ENCODE results near the gene AGBL3.
"Not testable (repeated sequence)": the region's sequence is repeated elsewhere in the genome, so short reads cannot be mapped to it uniquely, and the experiment has no call there.

Gene AGBL3

GRCh38 chr7:134949171-134949570 lies 37.1 kb upstream of the AGBL3 start:
- no peaks in the 10 kb centered on the region for H3K36me3 Mint-ChIP-seq
- H3K4me3 Mint-ChIP-seq, result no peak overlapping the region
- H3K9me3 Mint-ChIP-seq, result no peaks in the 10 kb centered on the region
- H3K27me3 Mint-ChIP-seq, result no peaks in the 10 kb centered on the region
- H3K4me1 Mint-ChIP-seq, result peaks cover 24% of the 10 kb centered on the region
- no peak overlapping the region for H3K27ac Mint-ChIP-seq

DNA sequence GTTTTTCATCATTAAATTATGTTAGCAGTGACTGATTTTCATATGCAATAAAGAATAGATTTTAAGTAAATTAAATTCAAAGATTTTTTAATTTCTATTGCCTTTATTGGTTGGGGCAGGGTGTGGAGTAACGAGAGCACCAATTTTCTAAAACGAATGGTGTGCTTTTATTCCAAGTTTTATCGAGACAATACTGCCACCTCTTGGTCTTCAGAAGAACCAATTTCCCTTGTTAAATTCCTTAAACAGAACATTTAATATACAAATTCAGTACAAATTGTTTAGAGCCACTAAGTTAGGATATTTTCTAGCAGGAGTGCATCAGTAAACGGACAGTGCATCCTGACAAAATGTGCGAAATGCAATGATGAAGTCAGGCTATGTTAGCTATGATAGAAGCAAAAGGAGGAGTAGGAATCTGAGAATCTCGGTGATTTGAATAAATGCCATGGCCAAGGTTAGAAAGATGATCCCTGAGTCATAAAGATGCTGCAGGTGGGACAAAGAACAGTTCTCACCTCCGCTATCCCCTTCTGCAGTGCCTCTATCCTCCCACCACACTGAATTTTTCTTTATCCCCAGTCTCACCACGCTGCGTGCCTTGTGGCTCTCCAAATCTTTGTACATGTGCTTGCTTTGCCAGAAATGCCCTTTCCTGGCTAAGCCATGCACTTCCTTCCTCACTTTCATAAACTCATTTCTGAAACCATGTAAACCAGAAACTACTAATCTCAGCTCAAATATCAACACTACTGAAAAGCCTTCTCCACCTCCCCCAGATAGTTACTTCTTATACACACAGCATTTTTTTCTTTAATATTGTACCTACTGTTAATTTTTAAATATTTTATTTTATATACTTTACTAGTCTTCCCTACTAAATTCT lies 31.9 kb upstream of the AGBL3 start:
- no peaks in the 10 kb centered on the region for H3K4me1 Mint-ChIP-seq
- no peaks in the 10 kb centered on the region for H3K36me3 Mint-ChIP-seq
- H3K4me3 Mint-ChIP-seq, result no peak overlapping the region
- H3K27ac Mint-ChIP-seq, result no peak overlapping the region
- no peaks in the 10 kb centered on the region for H3K27me3 Mint-ChIP-seq
- H3K9me3 Mint-ChIP-seq, result no peaks in the 10 kb centered on the region

DNA sequence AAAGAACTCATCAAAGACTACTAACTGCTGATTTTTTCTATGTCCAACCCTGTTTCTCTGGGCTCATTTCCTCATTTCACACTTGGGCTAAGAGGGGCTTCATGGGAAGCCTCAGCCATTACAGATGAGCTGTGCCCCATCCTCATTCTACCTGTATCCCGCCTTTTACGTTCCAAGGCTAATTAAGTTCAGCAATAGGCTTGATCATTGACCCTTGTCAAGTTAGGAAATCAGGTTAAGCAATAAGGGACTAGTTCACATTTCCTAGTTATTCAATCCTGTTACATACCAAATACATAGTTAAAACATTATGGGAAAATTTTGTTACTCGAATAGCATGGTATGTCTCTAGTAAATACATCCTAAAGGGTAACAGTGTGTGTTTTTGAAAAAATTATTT lies 29.3 kb upstream of the AGBL3 start:
- Mint-ChIP-seq H3K27ac (no peak overlapping the region), H3K27me3 (no peaks in the 10 kb centered on the region), H3K9me3 (no peaks in the 10 kb centered on the region), H3K4me3 (no peak overlapping the region), H3K4me1 (no peaks in the 10 kb centered on the region), H3K36me3 (no peaks in the 10 kb centered on the region)

DNA sequence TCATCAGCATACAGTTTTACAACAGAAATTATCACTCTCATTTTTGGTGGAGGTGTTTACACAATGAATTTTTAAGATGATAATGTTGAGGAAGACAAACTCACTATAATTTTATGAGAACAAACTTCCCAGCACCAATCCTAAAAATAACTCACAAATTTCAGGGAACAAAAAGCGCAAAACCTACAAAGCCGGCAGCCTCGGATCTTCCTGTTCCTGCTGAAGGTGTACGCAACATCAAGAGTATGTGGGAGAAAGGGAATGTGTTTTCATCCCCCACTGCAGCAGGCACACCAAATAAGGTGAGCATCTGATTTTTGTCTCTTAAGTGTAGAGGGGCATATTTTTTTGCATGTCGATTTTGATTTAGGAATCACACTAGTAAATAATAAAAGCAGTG lies 26.5 kb upstream of the AGBL3 start:
- H3K4me1 Mint-ChIP-seq, result no peaks in the 10 kb centered on the region
- H3K27ac Mint-ChIP-seq, result no peak overlapping the region
- no peaks in the 10 kb centered on the region for H3K9me3 Mint-ChIP-seq
- H3K27me3 Mint-ChIP-seq, result no peaks in the 10 kb centered on the region
- no peak overlapping the region for H3K4me3 Mint-ChIP-seq
- no peaks in the 10 kb centered on the region for H3K36me3 Mint-ChIP-seq

GRCh38 chr7:134962270-134962780 lies 24.0 kb upstream of the AGBL3 start:
- Mint-ChIP-seq H3K36me3 (no peaks in the 10 kb centered on the region), H3K4me3 (no peak overlapping the region), H3K4me1 (peaks cover 3% of the 10 kb centered on the region), H3K27me3 (no peaks in the 10 kb centered on the region), H3K9me3 (no peaks in the 10 kb centered on the region), H3K27ac (no peak overlapping the region)

DNA sequence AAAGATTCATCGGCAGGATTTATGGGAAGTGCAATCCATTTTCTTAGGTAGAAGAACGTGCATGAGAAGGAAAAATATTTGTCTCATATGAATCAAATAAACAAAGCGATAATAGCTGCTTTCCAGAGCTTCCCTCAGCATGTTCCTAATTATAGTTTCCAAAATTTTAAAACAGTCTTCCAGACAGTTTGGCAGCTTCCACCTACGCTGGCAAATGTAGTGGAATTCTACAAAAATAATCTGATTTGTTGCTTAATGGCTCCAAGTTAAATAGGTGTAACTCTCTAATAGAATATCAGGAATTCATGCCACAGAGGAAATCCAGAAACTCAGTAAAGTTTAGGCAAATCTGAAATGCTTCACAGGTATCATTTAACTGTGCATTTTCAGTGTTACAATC lies 23.3 kb upstream of the AGBL3 start:
- Mint-ChIP-seq H3K9me3 (no peaks in the 10 kb centered on the region), H3K4me1 (peaks cover 8% of the 10 kb centered on the region), H3K27me3 (no peaks in the 10 kb centered on the region), H3K27ac (no peak overlapping the region), H3K36me3 (no peaks in the 10 kb centered on the region), H3K4me3 (no peak overlapping the region)

DNA sequence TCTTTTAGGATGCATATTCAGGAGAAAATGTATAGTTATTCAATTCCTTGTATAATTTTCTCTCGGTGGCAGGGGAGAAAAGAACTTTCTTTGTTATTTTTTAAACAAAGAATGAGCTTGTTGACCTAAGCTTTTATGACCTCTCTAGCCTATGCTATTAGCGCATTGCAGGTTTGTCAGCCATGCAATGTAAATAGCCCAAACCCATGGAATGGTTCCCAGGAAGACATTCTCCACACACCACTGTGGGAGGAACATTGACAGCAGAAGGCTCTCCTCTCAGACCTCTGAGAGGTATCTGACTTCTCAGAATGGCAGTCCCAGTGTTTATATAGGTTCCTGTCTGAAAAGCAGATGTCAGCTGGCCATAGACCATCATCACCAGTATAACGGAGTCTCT lies 19.6 kb upstream of the AGBL3 start:
- Mint-ChIP-seq H3K36me3 (no peaks in the 10 kb centered on the region), H3K27me3 (no peaks in the 10 kb centered on the region), H3K9me3 (no peaks in the 10 kb centered on the region), H3K27ac (no peak overlapping the region), H3K4me3 (no peak overlapping the region), H3K4me1 (peaks cover 8% of the 10 kb centered on the region)

GRCh38 chr7:134968110-134968509 lies 18.2 kb upstream of the AGBL3 start:
- Mint-ChIP-seq H3K4me3 (no peak overlapping the region), H3K36me3 (no peaks in the 10 kb centered on the region), H3K9me3 (no peaks in the 10 kb centered on the region), H3K4me1 (peaks cover 8% of the 10 kb centered on the region), H3K27me3 (peaks cover 2% of the 10 kb centered on the region), H3K27ac (no peak overlapping the region)

DNA sequence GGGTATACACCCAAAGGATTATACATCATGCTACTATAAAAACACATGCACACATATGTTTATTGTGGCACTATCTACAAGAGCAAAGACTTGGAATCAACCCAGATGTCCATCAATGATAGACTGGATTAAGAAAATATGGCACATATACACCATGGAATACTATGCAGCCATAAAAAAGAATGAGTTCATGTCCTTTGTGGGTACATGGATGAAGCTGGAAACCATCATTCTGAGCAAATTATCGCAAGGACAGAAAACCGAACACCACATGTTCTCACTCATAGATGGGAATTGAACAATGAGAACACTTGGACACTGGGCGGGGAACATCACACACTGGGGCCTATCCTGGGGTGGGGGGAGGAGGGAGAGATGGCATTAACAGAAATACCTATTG lies 4.7 kb upstream of the AGBL3 start:
- H3K9me3 Mint-ChIP-seq, H3K27me3 Mint-ChIP-seq, H3K4me3 Mint-ChIP-seq, H3K36me3 Mint-ChIP-seq, H3K27ac Mint-ChIP-seq: not testable (repeated sequence)
- peaks cover 16% of the 10 kb centered on the region for H3K4me1 Mint-ChIP-seq

DNA sequence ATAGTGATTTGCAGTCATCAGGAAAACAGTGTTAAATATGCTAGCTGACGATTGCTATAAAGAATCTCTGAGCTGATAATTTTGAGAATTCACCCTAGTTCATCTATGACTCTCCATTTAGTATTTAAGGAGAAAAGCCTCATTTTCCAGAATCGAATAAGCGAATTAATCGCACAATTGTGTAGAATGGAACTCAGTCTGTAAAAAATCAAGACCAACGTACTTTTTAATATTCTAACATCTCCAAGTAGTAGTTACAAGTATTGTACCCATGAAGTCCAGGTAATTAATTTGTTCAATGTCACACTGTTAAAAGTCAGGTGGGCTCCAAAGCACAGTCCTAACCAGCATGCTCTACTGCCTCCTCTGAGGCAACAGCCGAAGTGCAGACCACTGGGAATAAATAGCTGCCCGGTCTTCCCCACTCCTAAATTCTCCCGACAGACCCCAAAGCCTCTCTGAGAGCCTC lies 380 bp upstream of the AGBL3 start:
- Mint-ChIP-seq H3K4me3 (peak overlapping the region; percentile 99), H3K27me3 (no peaks in the 10 kb centered on the region), H3K9me3 (no peaks in the 10 kb centered on the region), H3K36me3 (peaks cover 5% of the 10 kb centered on the region), H3K27ac (peak overlapping the region; percentile 99), H3K4me1 (peaks cover 49% of the 10 kb centered on the region)

DNA sequence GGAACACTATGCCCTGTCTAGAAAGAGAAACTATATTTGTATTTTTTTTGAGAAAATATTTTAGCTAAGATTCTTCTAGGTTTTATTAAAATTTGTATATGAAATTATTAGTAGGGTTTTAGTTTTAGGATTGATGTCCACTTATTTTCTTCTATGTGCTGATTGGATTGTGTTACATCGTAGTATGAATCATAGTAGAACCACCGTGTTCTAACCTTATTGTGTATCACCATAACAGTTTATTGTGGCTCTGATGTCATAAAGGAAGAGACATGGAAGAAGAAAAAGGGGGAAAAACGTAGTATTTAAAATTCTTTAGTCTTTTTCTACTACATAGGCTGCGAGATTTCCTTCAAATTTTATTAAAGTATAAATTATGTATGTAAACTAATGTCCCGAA lies 1.9 kb downstream of the AGBL3 start:
- peak overlapping the region; percentile 60 for H3K4me3 Mint-ChIP-seq
- H3K36me3 Mint-ChIP-seq, result peaks cover 9% of the 10 kb centered on the region
- H3K27me3 Mint-ChIP-seq, result no peaks in the 10 kb centered on the region
- no peaks in the 10 kb centered on the region for H3K9me3 Mint-ChIP-seq
- H3K4me1 Mint-ChIP-seq, result peaks cover 71% of the 10 kb centered on the region
- peak overlapping the region; percentile 43 for H3K27ac Mint-ChIP-seq

GRCh38 chr7:134991469-134992339 lies 5.4 kb downstream of the AGBL3 start:
- Mint-ChIP-seq H3K9me3 (no peaks in the 10 kb centered on the region), H3K36me3 (peaks cover 13% of the 10 kb centered on the region), H3K4me3 (no peak overlapping the region), H3K27ac (peak overlapping the region; percentile 93), H3K27me3 (no peaks in the 10 kb centered on the region), H3K4me1 (peaks cover 89% of the 10 kb centered on the region)

DNA sequence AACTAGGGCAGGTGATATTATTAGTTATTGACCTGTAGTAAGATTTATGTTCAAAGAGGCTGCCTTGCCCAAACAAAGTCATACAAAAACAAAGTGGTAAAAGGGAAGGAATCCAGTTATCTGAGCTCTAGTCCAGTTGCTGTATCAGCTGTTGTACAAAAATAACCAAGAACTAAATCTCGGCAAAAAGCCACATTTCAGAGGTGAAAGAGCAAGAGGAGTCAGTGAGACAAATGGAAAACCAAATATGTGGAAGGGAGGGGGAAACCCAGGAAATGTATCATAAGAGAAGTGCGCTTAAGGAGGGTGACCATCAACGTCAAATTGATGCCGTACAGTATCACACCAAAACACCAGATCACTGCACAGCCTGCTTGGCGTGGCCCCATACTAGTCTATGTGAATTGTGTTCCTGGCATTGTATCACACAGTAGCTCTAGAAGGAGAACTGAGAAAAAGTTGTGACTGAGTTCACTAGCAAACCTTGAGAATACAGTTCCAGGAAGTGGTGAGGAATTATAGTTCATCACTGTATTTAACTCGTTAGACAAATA lies 6.4 kb downstream of the AGBL3 start:
- Mint-ChIP-seq H3K4me3 (peak overlapping the region; percentile 59), H3K9me3 (no peaks in the 10 kb centered on the region), H3K36me3 (peaks cover 13% of the 10 kb centered on the region), H3K27me3 (no peaks in the 10 kb centered on the region), H3K27ac (peak overlapping the region; percentile 93), H3K4me1 (peaks cover 92% of the 10 kb centered on the region)

DNA sequence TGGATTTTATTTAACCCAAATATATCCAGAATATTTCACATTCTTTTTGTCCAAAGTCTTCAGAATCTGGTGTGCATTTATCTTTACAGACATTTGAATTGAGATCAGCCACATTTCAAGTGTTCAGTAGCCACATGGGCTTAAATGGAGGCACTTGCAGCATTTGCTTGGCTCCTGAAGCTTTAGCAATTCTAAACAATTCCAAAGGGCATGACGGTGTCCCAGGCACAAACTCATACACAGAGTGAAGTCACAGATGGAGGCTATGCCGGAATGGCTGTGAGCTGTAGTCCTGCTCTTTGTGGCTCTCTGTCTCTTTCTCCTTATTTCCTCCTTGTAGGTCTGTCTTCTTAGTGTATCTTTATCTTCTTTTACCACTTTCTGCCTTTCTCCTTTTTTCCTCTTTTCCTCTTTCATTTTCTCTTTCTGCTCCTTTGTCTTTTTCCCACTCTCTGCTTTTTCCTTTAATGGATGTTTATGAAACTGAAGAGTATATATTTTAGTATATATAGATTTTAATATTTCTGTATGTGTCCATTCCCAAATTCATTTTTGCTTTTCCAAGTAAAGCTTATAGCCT lies 7.7 kb downstream of the AGBL3 start:
- Mint-ChIP-seq H3K27me3 (no peaks in the 10 kb centered on the region), H3K4me3 (no peak overlapping the region), H3K36me3 (peaks cover 16% of the 10 kb centered on the region), H3K9me3 (no peaks in the 10 kb centered on the region), H3K27ac (peak overlapping the region; percentile 92), H3K4me1 (peaks cover 95% of the 10 kb centered on the region)
